Measurements from ENCODE around the gene SLC7A11.

SLC7A11 gene

DNA sequence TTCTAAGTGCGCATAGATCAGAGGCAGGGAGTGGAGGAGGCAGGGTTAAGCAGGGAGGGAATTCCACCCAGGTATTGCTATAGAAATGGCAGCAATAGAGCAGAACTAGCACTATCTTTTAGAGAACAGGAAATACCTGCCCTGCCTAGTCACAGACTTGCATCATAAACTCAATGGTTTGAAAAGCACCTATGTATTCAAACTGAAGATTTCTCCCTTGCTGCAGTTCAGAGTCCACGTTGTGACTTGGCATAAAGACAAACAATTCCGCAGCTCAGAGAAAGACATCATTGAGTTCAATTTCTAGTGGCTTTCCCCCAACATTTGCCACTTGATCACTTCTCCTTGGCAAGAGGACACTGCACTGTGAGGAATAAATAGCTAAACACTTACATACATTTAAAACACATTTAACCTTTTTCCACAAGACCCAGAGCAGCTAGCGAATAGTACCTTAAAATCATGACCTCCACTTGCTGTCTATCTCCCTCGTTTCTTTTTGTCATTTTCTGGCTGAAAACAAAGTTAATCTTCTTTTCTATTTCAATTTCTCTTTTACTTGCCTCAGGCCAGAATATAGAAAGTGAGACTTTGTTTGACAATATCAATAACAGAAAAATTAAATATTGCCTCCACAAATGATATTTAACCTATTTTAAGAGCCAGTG is 42.4 kb downstream of the SLC7A11 start:
- no peak for TF ChIP-seq CTCF (conservative IDR thresholded peaks at IDR 0.05; ENCODE audit: low read depth, low read length)
- no peak overlapping the region for H3K27ac ChIP-seq
- H3K4me3 ChIP-seq (IDR thresholded peaks at IDR 0.05; ENCODE audit: insufficient read depth, low read depth, low read length): no peak overlapping the region
- H4K20me1 ChIP-seq (ENCODE audit: insufficient read depth): no peaks in the 10 kb centered on the region
- no peak overlapping the region for H3K9ac ChIP-seq
- H3K27me3 ChIP-seq (ENCODE audit: insufficient read depth, low read depth): no peaks in the 10 kb centered on the region
- H3K4me2 ChIP-seq: no peak overlapping the region
- no peak overlapping the region for H2AFZ ChIP-seq (ENCODE audit: low read depth)
- H3K36me3 ChIP-seq (ENCODE audit: insufficient read depth): no peaks in the 10 kb centered on the region
- no peaks in the 10 kb centered on the region for H3K79me2 ChIP-seq (ENCODE audit: insufficient read depth, low read depth)
- no peaks in the 10 kb centered on the region for H3K4me1 ChIP-seq (ENCODE audit: low read depth, poor library complexity, severe bottlenecking)

- no peak for TF ChIP-seq CTCF (conservative IDR thresholded peaks at IDR 0.05; ENCODE audit: low read depth, low read length)
- Histone ChIP-seq H3K27ac (no peak overlapping the region), H2AFZ (ENCODE audit: low read depth) (no peak overlapping the region), H3K4me2 (no peak overlapping the region), H3K36me3 (ENCODE audit: insufficient read depth) (no peaks in the 10 kb centered on the region), H3K4me3 (IDR thresholded peaks at IDR 0.05; ENCODE audit: insufficient read depth, low read depth, low read length) (no peak overlapping the region), H4K20me1 (ENCODE audit: insufficient read depth) (no peaks in the 10 kb centered on the region), H3K4me1 (ENCODE audit: low read depth, poor library complexity, severe bottlenecking) (no peaks in the 10 kb centered on the region), H3K27me3 (ENCODE audit: insufficient read depth, low read depth) (no peaks in the 10 kb centered on the region), H3K9ac (no peak overlapping the region), H3K79me2 (ENCODE audit: insufficient read depth, low read depth) (no peaks in the 10 kb centered on the region)
These were observed 46.0 kb downstream of the SLC7A11 start for GRCh38 chr4:138196153-138196552.

GRCh38 chr4:138193963-138194362 is 48.2 kb downstream of the SLC7A11 start:
- Histone ChIP-seq H3K4me2 (no peak overlapping the region), H3K4me3 (IDR thresholded peaks at IDR 0.05; ENCODE audit: insufficient read depth, low read depth, low read length) (no peak overlapping the region), H3K9ac (no peak overlapping the region), H2AFZ (ENCODE audit: low read depth) (no peak overlapping the region), H3K36me3 (ENCODE audit: insufficient read depth) (no peaks in the 10 kb centered on the region), H3K4me1 (ENCODE audit: low read depth, poor library complexity, severe bottlenecking) (no peaks in the 10 kb centered on the region), H3K27ac (no peak overlapping the region), H4K20me1 (ENCODE audit: insufficient read depth) (no peaks in the 10 kb centered on the region), H3K79me2 (ENCODE audit: insufficient read depth, low read depth) (no peaks in the 10 kb centered on the region), H3K27me3 (ENCODE audit: insufficient read depth, low read depth) (no peaks in the 10 kb centered on the region)
- TF ChIP-seq CTCF (conservative IDR thresholded peaks at IDR 0.05; ENCODE audit: low read depth, low read length): no peak

- Histone ChIP-seq H3K27me3 (ENCODE audit: insufficient read depth, low read depth) (no peaks in the 10 kb centered on the region), H3K27ac (no peak overlapping the region), H4K20me1 (ENCODE audit: insufficient read depth) (no peaks in the 10 kb centered on the region), H3K9ac (no peak overlapping the region), H3K79me2 (ENCODE audit: insufficient read depth, low read depth) (no peaks in the 10 kb centered on the region), H2AFZ (ENCODE audit: low read depth) (no peak overlapping the region), H3K4me2 (no peak overlapping the region), H3K4me1 (ENCODE audit: low read depth, poor library complexity, severe bottlenecking) (no peaks in the 10 kb centered on the region), H3K36me3 (ENCODE audit: insufficient read depth) (no peaks in the 10 kb centered on the region), H3K4me3 (IDR thresholded peaks at IDR 0.05; ENCODE audit: insufficient read depth, low read depth, low read length) (no peak overlapping the region)
- no peak for TF ChIP-seq CTCF (conservative IDR thresholded peaks at IDR 0.05; ENCODE audit: low read depth, low read length)
These were observed 50.0 kb downstream of the SLC7A11 start for GRCh38 chr4:138192113-138192512.

Measured in KMS-11 (cell line).